GM19455 (cell line): ENCODE measurements around the gene MCHR1.
"Not testable (repeated sequence)": the region's sequence is repeated elsewhere in the genome, so short reads cannot be mapped to it uniquely, and the experiment has no call there.

Experiments
- ATAC-seq: cut with Tn5 transposase; IDR thresholded peaks from one replicate; pipeline ENCODE4 v1.9.1; 2021; ENCODE audit not compliant: unreplicated experiment

MCHR1 gene

DNA sequence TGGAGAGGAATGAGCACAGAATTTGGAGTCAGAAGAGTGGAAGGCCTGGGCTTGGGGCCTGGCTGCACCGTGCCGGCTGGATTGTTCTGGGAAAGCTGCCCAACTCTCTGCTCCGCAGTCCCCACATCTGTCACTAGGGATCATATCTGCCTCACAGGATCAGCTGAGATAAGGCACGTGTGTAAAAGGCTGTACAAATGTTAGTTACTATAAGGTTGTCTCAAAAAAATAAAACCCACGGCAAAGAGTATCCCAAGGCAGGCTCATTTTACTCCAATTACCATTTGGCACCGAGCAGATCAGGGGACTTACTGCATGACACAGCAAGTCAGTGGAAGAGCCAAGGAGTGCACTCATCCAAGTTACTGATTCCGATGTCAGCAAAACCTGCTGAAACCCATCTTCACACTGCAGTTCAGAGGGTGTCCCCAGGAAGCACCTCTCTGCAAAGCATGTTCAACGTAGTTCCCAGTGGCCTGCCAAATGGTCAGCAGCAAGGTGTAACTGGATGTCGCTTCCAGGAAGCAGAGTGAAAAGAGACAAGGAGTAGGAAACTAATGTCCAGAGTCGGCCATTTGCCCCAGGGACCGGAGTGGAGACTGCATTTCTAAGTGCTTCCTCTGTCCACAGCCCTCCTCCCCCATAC is 24.6 kb upstream of the MCHR1 start:
- no peak for ATAC-seq

DNA sequence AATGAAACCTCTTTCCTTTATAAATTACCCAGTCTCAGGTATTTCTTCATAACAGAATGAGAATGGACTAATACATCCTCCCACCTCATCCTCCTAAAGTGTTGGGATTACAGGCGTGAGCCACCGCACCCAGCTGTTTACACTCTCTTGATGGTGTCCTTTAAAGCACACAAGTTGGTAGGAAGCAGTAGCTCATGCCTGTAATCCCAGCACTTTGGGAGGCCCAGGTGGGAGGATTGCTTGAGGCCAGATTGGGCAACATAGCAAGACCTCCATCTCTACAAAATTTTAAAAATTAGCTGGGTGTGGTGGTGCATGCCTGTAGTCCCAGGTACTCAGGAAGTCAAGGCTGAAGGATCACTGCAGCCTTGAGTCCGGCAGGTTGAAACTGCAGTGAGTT is 23.3 kb upstream of the MCHR1 start:
- not testable (repeated sequence) for ATAC-seq

DNA sequence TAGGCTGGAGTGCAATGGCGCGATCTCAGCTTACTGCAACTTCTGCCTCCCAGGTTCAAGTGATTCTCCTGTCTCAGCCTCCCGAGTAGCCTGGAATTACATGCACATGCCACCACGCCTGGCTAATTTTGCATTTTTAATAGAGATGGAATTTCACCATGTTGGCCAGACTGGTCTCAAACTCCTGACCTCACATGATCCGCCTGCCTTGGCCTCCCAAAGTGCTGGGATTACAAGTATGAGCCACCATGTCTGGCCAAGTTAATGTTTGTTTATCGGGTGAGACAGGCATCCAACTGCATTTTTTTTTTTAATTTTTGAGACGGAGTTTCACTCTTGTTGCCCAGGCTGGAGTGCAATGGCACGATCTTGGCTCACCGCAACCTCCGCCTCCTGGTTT is 22.6 kb upstream of the MCHR1 start:
- ATAC-seq, result not testable (repeated sequence)

DNA sequence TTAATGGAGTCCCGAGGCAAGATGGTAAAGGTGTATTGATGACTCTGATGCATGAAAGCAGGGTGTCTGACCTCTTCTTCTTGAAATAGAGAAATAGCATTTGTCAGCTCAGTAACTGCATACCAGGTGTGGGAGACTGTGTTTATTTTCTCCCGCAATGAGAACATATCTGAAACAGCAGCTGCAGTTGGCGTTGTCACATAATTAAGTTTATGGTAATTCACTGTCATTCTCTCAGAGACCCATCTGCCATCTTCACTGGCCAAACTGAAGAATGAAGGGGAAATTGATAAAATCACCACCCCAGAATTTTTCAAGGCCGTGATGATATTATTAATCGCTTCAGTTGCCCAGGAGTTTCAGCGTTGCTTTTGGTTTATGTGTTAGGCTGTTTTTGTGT is 20.1 kb upstream of the MCHR1 start:
- ATAC-seq, result no peak

DNA sequence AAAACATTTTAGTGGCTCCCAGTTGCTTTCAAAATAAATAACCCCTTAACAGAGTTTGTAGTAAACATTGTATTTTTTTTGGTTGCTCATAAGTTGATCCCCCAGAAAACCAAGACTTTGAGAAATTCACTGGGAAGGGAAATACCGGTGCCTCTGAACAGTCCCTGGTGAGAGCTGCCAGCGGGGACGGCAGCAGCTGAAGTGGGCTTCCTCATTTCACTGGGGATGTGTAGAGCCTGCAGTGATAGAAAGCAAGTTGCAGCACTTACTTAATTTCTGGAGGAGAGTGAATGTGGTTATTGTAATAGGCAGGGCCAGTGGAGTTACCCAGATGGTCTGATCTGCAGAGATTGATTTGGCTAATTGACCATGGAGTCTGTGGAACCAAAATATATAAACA is 18.6 kb upstream of the MCHR1 start:
- ATAC-seq, result no peak

DNA sequence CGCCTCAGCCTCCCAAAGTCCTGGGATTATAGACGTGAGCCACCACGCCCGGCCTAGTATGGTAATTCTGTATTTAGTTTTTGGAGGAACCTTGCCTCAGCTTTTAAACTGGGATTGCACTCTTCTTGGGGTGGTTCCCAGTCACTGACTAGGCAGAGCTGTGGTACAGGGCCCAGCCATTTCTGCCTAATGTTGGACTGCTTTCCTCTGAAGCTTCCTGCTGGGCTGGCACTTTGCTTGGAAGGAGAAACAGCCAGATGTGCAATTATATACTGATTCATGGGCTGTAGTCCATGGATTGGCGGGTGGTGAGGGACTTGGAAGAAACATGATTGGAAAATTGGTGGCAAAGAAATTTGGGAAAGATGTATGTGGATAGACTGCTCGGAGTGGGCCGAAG is 17.6 kb upstream of the MCHR1 start:
- ATAC-seq, result no peak

DNA sequence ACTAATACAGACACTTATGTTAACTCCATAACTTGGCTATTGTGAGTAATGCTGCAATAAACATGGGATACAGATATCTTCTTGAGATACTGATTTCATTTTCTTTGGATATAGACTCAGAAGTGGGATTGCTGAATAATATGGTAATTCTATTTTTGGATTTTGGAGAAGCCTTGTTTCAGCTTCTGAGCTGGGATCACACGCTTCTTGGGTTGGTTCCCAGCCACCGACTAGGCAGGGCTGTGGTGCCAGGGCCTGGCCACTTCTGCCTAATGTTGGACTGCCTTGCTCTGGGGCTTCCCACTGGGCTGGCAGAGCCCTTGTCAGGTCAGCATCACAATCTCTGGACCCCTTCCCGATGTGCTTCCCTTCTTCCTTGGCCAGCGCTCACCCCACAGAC is 14.0 kb upstream of the MCHR1 start:
- ATAC-seq, result no peak

DNA sequence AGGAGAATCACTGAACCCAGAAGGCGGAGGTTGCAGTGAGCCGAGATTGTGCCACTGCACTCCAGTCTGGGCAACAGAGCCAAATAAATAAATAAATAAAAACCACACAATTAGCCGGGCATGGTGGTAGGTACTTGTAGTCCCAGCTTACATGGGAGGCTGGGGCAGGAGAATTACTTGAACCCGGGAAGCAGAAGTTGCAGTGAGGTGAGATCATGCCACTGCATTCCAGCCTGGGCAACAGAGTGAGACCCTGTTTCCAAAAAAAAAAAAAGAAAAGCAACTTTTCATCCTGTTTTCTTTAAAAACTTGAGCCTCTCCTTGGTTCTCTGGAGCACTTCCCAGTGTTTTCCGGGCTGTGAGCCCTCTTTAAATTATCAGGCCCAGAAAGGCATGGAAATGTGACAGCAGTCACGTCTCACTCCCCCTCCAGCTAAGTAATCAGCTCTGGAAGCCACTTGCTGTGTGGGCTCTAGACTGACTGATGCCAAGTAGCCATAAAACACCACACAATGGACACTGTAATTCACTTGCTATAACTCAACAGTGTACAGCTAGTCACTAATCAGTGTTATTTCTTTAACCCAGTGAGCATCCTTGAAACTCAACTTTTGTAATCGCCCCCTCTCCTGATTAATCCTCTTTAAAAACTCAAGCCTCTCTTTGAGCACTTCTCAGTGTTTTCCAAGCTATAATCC is 13.0 kb upstream of the MCHR1 start:
- ATAC-seq, result no peak

DNA sequence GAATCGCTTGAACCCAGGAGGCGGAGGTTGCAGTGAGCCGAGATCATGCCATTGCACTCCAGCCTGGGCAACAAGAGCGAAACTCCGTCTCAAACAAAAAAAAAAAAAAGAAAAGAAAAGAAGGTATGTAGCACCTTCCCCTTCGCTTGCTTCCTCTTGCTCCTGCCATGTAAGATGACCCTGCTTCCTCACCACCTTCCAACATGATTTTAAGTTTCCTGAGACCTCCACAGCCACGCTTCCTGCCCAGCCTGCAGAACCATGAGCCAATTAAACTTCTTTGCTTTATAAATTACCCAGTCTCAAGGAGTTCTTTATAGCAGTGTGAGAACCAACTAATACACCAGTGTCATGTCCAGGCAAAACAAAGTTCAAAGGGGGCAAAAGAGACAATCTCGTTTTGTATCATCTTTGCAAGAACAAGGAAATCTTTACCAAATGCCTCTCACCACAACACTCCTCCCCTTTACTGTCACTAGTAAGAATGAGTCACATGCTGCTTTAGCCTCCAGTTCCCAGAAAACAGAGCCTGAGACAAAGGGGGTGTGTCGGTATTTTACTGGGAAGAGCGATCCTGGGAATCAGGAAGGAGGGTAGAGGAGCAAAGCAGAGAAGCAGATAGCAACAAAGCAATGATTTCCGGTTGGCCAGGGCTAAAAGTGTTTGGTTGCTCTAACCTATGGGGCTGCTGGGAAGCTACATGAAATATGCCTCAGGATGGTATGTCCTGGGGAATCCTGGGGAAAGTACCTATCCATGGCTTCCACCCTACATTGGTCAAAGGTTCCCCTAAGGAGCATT is 10.5 kb upstream of the MCHR1 start:
- ATAC-seq, result no peak

DNA sequence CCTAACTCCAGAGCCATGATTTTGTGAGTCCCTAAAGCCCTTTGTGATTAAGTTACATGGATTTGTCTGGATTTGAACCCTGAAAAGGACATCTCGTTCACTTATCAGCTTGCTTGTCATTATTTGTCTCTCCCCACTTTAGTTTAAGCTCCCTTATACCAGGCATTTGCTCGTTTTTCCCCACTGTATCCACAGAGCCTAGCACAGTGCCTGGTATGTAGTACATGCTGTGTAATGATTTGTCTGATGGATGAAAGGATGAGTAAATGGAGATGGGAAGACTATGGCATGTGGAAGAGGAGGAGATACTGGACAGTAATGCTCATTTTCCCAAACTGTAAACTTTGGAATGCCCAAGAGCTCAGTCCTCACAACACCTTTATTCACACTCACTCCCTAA is 9.2 kb upstream of the MCHR1 start:
- ATAC-seq, result no peak

DNA sequence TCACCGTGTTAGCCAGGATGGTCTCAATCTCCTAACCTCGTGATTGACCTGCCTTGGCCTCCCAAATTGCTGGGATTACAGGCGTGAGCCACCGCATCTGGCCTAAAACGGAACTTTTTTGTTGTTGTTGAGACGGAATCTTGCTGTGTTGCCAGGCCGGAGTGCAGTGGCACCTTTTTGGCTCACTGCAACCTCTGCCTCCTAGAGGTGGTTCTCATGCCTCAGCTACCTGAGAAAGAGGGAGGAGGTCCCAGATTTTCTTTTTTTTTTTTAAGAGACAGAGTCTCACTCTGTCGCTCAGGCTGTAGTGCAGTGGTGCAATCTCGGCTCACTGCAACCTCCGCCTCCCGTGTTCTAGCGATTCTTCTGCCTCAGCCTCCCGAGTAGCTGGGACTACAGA is 7.9 kb upstream of the MCHR1 start:
- no peak for ATAC-seq

DNA sequence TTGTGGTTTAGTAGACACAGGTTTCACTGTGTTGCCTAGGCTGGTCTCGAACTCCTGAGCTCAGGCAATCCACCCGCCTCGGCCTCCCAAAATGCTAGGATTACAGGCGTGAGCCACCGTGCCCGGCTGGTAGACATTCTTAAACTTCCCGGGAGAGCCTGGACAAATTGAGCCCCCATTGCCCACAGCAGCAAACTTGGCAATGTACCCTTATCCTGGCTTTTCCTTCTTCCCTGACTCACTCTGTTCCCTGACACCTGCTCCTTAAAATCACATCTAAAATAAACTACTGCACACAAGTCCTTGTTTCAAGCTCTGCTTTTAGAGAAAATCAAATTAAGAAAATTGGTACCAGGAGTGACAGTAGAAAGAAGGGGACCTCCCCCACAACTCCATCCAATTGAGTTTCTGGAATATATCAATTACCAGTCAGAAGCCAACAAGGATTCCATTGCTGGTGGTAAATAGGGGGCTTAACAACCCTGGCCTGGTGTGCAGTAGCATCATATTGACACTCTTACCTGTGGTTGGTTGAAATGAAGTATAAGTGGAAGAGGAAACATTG is 7.4 kb upstream of the MCHR1 start:
- ATAC-seq, result no peak

DNA sequence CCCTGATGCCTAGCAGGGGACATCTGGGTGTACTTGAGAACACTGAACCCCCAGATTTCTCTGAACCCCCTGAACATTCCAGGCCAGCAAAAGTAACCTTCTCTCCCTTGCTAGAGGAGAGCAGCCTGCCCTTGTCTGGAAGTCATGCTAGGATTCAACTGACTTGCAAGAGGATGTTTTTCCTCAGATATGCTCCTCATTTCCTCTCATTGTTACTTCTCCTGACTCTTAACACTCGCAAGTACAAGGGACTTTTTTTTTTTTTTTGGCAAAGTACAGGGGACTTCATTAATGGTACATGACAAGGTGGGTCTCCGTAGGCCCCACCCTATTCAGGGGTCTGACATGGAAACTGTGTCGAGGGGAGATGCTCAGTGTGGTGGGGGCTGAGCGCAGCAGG is 6.3 kb upstream of the MCHR1 start:
- ATAC-seq, result no peak

DNA sequence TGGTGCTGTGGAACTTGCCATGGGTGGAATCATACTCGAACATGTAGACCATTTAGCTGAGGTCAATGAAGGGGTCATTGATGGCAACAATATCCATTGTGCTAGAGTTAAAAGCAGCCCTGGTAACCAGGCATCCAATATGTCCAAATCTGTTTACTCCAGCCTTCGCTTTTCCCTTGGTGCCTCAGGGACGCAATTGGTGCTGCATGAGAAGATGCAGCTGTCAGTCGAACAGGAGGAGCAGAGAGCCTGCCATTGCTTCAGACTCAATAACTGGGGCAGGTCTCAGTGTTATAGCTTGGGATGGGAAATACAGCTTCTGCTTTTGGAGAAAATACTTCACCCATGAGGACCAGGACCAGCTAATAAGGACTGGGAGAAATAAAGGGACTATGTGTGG is 5.0 kb upstream of the MCHR1 start:
- ATAC-seq, result no peak

DNA sequence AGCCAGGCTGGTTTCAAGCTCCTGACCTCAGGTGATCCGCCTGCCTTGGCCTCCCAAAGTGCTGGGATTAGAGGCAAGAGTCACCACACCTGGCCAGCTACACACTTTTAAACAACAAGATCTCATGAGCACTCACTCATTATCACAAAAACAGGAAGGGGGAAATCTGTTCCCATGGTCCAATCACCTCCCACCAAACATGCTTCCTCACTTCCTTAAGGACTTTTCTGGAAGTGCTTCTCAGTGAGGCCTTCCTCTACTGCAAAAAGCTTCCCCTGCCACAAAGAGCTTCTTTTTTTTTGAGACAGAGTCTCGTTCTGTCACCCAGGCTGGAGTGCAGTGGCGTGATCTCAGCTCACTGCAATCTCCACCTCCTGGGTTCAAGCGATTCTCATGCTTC is 3.1 kb upstream of the MCHR1 start:
- not testable (repeated sequence) for ATAC-seq

DNA sequence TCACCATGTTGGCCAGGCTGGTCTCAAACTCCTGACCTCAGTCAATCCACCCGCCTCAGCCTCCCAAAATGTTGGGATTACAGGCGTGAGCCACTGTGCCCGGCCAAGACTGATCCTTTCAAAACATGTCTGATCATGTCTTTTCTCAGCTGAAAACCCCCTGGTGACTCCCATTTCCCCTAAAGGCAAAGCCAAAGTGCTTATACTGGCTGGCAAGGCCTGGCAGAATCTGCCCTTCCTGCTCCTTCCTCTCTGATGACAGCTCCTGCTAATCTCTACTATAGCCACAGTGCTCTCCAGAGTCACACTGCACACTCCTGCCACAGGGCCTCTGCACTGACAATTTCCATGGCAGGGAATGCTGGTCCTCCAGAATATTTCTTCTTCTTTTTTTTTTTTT is 2.6 kb upstream of the MCHR1 start:
- no peak for ATAC-seq

DNA sequence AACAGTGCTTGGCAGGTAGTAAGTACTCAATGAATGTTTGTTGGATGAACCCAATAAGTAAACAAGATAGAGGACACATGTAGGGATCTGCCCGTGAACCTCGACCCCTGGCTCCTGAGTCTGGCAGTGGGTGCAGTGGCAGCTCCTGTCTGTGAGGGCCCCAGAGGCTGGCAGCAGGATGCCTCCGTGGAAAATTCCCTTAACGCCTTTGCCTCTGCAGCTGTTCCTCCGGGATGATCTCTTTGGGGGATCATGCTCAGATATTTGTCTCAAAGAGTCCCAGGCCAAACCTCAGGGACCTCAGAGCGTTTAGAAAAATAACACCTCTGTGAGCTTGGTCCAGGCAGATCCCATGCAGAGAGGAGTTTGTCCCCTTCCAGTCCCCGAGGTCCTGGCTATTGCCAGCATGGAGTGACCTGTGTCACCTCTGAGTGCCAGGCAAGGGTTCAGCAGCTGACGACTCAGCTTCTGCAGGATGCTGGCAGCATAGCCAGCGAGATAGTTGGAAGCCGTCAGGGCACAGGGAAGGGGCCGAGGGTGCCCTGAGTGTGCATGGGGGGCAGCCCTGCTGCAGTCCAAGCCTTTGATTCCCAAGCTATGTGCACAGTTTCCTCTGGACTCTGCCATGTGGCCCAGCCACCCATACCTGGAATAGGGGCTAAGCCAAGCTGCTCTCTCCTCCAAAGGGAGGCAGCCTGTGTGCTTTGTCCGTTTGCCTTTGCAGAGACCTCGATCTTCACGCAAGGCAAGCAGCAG is 613 bp upstream of the MCHR1 start:
- no peak for ATAC-seq

DNA sequence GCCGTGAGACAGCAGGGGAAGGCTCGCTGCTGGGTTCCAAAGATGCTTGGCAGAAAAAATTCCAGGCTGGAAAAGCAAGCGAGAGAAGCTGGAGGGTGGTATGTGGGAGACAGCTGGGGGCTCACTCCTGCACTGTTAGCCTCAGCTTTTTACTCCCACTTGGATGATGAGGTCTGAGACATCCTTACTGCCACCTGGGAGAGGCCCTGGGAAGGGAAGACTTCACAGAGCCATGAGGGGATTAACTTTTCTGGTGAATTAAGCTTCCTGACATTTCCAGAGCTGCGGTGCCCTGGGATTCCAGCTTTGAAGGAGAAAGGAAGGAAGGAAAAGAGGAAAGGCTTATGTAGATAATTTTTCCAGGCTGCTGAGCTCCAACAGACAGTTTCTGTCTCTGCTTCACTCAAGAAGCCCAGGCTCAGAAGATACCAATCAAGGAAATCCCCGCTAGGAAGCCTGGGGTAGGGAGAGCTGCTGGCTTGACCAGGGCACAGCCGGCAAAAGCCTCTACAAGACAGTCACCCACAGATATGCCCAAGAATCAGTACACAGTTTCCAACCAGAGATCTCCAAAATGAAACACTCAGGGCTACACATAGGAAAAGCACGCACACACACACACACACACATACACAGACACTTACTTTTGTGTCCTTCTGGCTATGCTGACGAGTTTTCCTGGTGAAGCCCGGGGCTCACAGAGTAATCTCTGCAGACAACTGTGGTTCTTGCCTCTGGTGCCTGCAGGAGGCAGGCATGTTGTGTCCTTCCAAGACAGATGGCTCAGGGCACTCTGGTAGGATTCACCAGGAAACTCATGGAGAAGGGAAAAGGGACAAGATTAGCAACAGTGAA is 907 bp downstream of the MCHR1 start:
- no peak for ATAC-seq

DNA sequence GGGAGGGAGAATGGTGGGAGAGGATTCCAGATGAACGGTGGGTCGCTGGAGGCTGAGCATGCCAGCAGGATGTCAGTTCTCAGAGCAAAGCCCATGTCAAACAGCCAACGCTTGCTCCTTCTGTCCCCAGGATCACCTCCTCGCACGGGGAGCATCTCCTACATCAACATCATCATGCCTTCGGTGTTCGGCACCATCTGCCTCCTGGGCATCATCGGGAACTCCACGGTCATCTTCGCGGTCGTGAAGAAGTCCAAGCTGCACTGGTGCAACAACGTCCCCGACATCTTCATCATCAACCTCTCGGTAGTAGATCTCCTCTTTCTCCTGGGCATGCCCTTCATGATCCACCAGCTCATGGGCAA is 1.5 kb downstream of the MCHR1 start:
- ATAC-seq, result no peak

DNA sequence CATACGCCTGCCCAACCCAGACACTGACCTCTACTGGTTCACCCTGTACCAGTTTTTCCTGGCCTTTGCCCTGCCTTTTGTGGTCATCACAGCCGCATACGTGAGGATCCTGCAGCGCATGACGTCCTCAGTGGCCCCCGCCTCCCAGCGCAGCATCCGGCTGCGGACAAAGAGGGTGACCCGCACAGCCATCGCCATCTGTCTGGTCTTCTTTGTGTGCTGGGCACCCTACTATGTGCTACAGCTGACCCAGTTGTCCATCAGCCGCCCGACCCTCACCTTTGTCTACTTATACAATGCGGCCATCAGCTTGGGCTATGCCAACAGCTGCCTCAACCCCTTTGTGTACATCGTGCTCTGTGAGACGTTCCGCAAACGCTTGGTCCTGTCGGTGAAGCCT is 2.2 kb downstream of the MCHR1 start:
- ATAC-seq, result no peak
